Activated T-cell treated with anti-CD3 and anti-CD28 coated beads for 1 hour (primary cell): ENCODE data around the gene IFT25.
"Not testable (repeated sequence)": the region's sequence is repeated elsewhere in the genome, so short reads cannot be mapped to it uniquely, and the experiment has no call there.

ENCODE experiments used
- DNase-seq: peaks from one replicate; pipeline ENCODE4 v3.0.0-alpha.2; 2020; ENCODE audit warnings: low read depth

IFT25 gene

GRCh38 chr1:53883600-53883999 is 61.9 kb downstream of the IFT25 start:
- DNase-seq = not testable (repeated sequence)

- not testable (repeated sequence) for DNase-seq
These were observed 63.6 kb downstream of the IFT25 start for GRCh38 chr1:53881853-53882252.

- no peak for DNase-seq
These were observed 66.9 kb downstream of the IFT25 start for GRCh38 chr1:53878492-53879105.

GRCh38 chr1:53875150-53875549 is 70.3 kb downstream of the IFT25 start:
- not testable (repeated sequence) for DNase-seq

- DNase-seq = no peak
These were observed 73.6 kb downstream of the IFT25 start for GRCh38 chr1:53871773-53872484.
